HepG2 (cell line): ENCODE results near the gene ELP1. TPM values are rescaled to one million over a fixed set of nuclear protein-coding genes. Genes with fewer than 3 reads are reported as not detected.

Experiments used
- ATAC-seq: fragments of 200-7000 bp; cut with Tn5 transposase; 3 replicates; pipeline ENCODE4 v1.9.1; 2020; ENCODE audit warnings: mild to moderate bottlenecking, moderate library complexity
- BruUV-seq: library from RNA; stranded (reverse); fragments of 400-500 nt; replicated peaks from 2 replicates; lab custom pipeline; 2021; lab: Mats Ljungman, UMichigan
- CTCF ChIA-PET: fragments of 300-600 bp; formaldehyde crosslinking; extraction: SDS; loops from one replicate; lab custom pipeline; 2021; ENCODE audit warnings: low total read pairs, inconsistent platforms, low intra/inter-chr PET ratio; lab: Yijun Ruan, JAX
- POLR2A ChIA-PET: fragments of 350-600 bp; sonication (Branson Sonifier 250); formaldehyde crosslinking; loops from one replicate; lab custom pipeline; 2020; ENCODE audit warnings: antibody characterized with exemption, inconsistent platforms; lab: Yijun Ruan, JAX
- DNase-seq: peaks from one replicate; pipeline ENCODE4 v3.0.0-alpha.2; 2015; ENCODE audit warnings: low spot score
- FAIRE-seq: peaks from 3 replicates; lab custom pipeline; 2011; peaks lifted over from hg19 to GRCh38; lab: Jason Lieb, UNC
- H2AFZ ChIP-seq: one replicate; pipeline ENCODE4 v1.6.1; 2011; ENCODE audit warnings: low read length, inconsistent platforms
- H3K27ac ChIP-seq: fragments of 300-600 bp; 3 replicates; pipeline ENCODE4 v1.8.0; 2011; ENCODE audit warnings: mixed run types, mild to moderate bottlenecking, mixed read lengths, low read length, inconsistent platforms; ENCODE audit not compliant: insufficient read depth; ENCODE audit errors: extremely low read length
- H3K27me3 ChIP-seq, 2 experiments: fragments of 200-600 bp in 1 of 2; 2 replicates in 1 of 2; 3 replicates in 1 of 2; pipeline versions ENCODE4 v1.6.0 to v1.8.0; 2011; ENCODE audit warnings: low read length in 2 of 2, mild to moderate bottlenecking in 2 of 2, moderate library complexity in 2 of 2, inconsistent platforms in 1 of 2; ENCODE audit not compliant: insufficient read depth in 2 of 2, control insufficient read depth in 1 of 2
- H3K36me3 ChIP-seq, 2 experiments: fragments of 200-600 bp in 1 of 2; replicated peaks in 1 of 2; 2 replicates in 1 of 2; 3 replicates in 1 of 2; pipeline versions ENCODE4 v1.5.1 to v1.8.0; 2011; ENCODE audit warnings: low read length in 2 of 2, inconsistent platforms in 1 of 2; ENCODE audit not compliant: insufficient read depth in 2 of 2, control insufficient read depth in 1 of 2
- H3K4me1 ChIP-seq: 2 replicates; pipeline ENCODE4 v1.5.1; 2012; ENCODE audit warnings: low read length, inconsistent platforms; ENCODE audit not compliant: insufficient read depth
- H3K4me2 ChIP-seq: 2 replicates; pipeline ENCODE4 v1.6.0; 2011; ENCODE audit warnings: low read depth, low read length, inconsistent platforms
- H3K4me3 ChIP-seq, 3 experiments: fragments of 200-600 bp in 1 of 3; sonication (generic), shearing (Covaris generic) in 1 of 3; replicated peaks in 1 of 3; 2 replicates each; pipeline ENCODE4 v1.5.1; 2011 to 2016; ENCODE audit warnings: low read length in 3 of 3, inconsistent platforms in 2 of 3, low read depth in 2 of 3, mild to moderate bottlenecking in 2 of 3, control low read depth in 1 of 3, mixed read lengths in 1 of 3; ENCODE audit not compliant: insufficient read depth in 1 of 3
- H3K79me2 ChIP-seq: one replicate; pipeline ENCODE4 v1.6.1; 2011; ENCODE audit warnings: low read length, inconsistent platforms; ENCODE audit not compliant: insufficient read depth
- H3K9ac ChIP-seq: 2 replicates; pipeline ENCODE4 v1.6.0; 2011; ENCODE audit warnings: mild to moderate bottlenecking, low read depth, low read length, inconsistent platforms; ENCODE audit not compliant: insufficient read depth
- H3K9me3 ChIP-seq: 2 replicates; pipeline ENCODE4 v1.5.1; 2012; ENCODE audit warnings: mild to moderate bottlenecking, low read length
- H4K20me1 ChIP-seq: 2 replicates; pipeline ENCODE4 v1.6.0; 2011; ENCODE audit warnings: inconsistent platforms, mild to moderate bottlenecking, low read length, moderate library complexity; ENCODE audit not compliant: insufficient read depth
- ARNTL ChIP-seq: sonication (generic); formaldehyde crosslinking; IDR thresholded peaks from 2 replicates; pipeline ENCODE4 v1.4.0; 2020; ENCODE audit warnings: mild to moderate bottlenecking, missing genetic modification reagents
- CCAR2 ChIP-seq: fragments of 200-400 bp; formaldehyde crosslinking; optimal IDR thresholded peaks from 2 replicates; pipeline ENCODE3; 2018; ENCODE audit warnings: low read depth, mild to moderate bottlenecking, low read length, moderate library complexity
- CREB3 ChIP-seq: sonication (generic); formaldehyde crosslinking; IDR thresholded peaks from 2 replicates; pipeline ENCODE4 v1.5.0; 2020; ENCODE audit warnings: missing genetic modification reagents
- DRAP1 ChIP-seq: IDR thresholded peaks from 2 replicates; pipeline ENCODE4 v1.6.1; 2016; ENCODE audit warnings: missing genetic modification reagents, missing compliant biosample characterization
- FUBP1 ChIP-seq: sonication (generic); formaldehyde crosslinking; IDR thresholded peaks from 2 replicates; pipeline ENCODE4 v1.5.1; 2020; ENCODE audit warnings: missing genetic modification reagents, mild to moderate bottlenecking, borderline replicate concordance
- HES4 ChIP-seq: sonication (generic); formaldehyde crosslinking; IDR thresholded peaks from 2 replicates; pipeline ENCODE4 v1.9.0; 2021; ENCODE audit warnings: mild to moderate bottlenecking, missing genetic modification reagents, borderline replicate concordance
- IRF1 ChIP-seq: sonication (generic); formaldehyde crosslinking; IDR thresholded peaks from 2 replicates; pipeline ENCODE4 v1.4.0; 2020; ENCODE audit warnings: low read depth, mild to moderate bottlenecking, missing genetic modification reagents
- MTF1 ChIP-seq: sonication (generic); formaldehyde crosslinking; IDR thresholded peaks from 2 replicates; pipeline ENCODE4 v1.5.0; 2020; ENCODE audit warnings: missing genetic modification reagents
- SALL2 ChIP-seq: sonication (generic); formaldehyde crosslinking; IDR thresholded peaks from 2 replicates; pipeline ENCODE4 v1.8.1; 2023; ENCODE audit warnings: mild to moderate bottlenecking, missing genetic modification reagents, inconsistent platforms
- ZBTB8A ChIP-seq: sonication (generic); formaldehyde crosslinking; IDR thresholded peaks from 2 replicates; pipeline ENCODE4 v1.4.0; 2020; ENCODE audit warnings: mild to moderate bottlenecking, low read depth, missing genetic modification reagents, borderline replicate concordance
- ZFP41 ChIP-seq: sonication (generic); formaldehyde crosslinking; IDR thresholded peaks from 2 replicates; pipeline ENCODE4 v1.4.0; 2020; ENCODE audit warnings: mild to moderate bottlenecking, missing genetic modification reagents, borderline replicate concordance
- ZFP82 ChIP-seq: sonication (generic); formaldehyde crosslinking; IDR thresholded peaks from 2 replicates; pipeline ENCODE4 v1.5.1; 2020; ENCODE audit warnings: mild to moderate bottlenecking, missing genetic modification reagents, borderline replicate concordance
- ZMYM3 ChIP-seq: sonication (generic); formaldehyde crosslinking; IDR thresholded peaks from 2 replicates; pipeline ENCODE4 v1.5.1; 2020; ENCODE audit warnings: mild to moderate bottlenecking, missing genetic modification reagents
- ZNF576 ChIP-seq: sonication (generic); formaldehyde crosslinking; IDR thresholded peaks from 2 replicates; pipeline ENCODE4 v1.4.0; 2020; ENCODE audit warnings: mild to moderate bottlenecking, missing genetic modification reagents
- WGBS: methylation state at CpG from one replicate; pipeline ENCODE4 v1.1.6; 2017; ENCODE audit warnings: low lambda C conversion rate; 5-methylcytosine and 5-hydroxymethylcytosine counted together
- in situ Hi-C: cut with HindIII; loops from 2 replicates; pipeline ENCODE4 v1.10.0; 2017; ENCODE audit warnings: low pct_unique_long_range_greater_than_20kb; ENCODE audit not compliant: extremely low pct_ligation_motif_present
- intact Hi-C: fragments of 100-400 bp; cut with micrococcal nuclease; formaldehyde crosslinking; loops from one replicate; pipeline ENCODE4 v1.10.0; 2022; ENCODE audit not compliant: unreplicated experiment
- polyA plus RNA-seq, 8 experiments: library from polyadenylated mRNA; depleted of rRNA in 3 of 8; stranded (reverse) in 7 of 8; unstranded in 1 of 8; fragments of >200 nt; fragmentation: Illumina TruSeq in 4 of 8; extraction: Trizol in 4 of 8; gene quantifications; 2 replicates each; pipeline versions ENCODE4 v1.2.1 to v1.2.3, GENCODE V29; 2011 to 2016; ENCODE audit warnings: low read depth in 4 of 8, missing spikeins in 1 of 8, mixed read lengths in 1 of 8; ENCODE audit not compliant: insufficient read depth in 1 of 8
- total RNA-seq, 5 experiments: library from RNA; depleted of rRNA; stranded (reverse); fragments of >200 nt; fragmentation: Illumina TruSeq; extraction: Trizol; gene quantifications; 2 replicates each; pipeline ENCODE4 v1.2.3, GENCODE V29; 2016; ENCODE audit warnings: low read depth in 1 of 5

Gene ELP1
- total and polyA plus RNA-seq, 2 of the 13 experiments (the other 11 are each of a cell fraction or from before 2014, with no cell fraction given) = 157 to 275 TPM

GRCh38 chr9:108956631-108957026, 22.7 kb upstream of the ELP1 start:
- in situ Hi-C loops = no loop called here
- ATAC-seq = no peak
- no peak overlapping the region for H3K27ac ChIP-seq
- CTCF ChIA-PET = no interaction called here
- no peaks in the 10 kb centered on the region for H3K27me3 ChIP-seq
- peaks cover 6 to 7% of the 10 kb centered on the region in 2 experiments; a peak in 4 of 5 replicates for H3K36me3 ChIP-seq
- H3K4me3 ChIP-seq = no peak overlapping the region
- TF ChIP-seq IRF1 (no peak), ZMYM3 (no peak)
- TF ChIP-seq, all 625 proteins: peak for 0
- Histone ChIP-seq H3K9ac (no peak overlapping the region), H3K9me3 (no peaks in the 10 kb centered on the region), H4K20me1 (no peaks in the 10 kb centered on the region), H3K4me1 (no peaks in the 10 kb centered on the region), H2AFZ (no peak overlapping the region), H3K4me2 (no peak overlapping the region), H3K79me2 (no peaks in the 10 kb centered on the region)
- FAIRE-seq (no peak), DNase-seq (no peak)
- POLR2A ChIA-PET = no interaction called here
- BruUV-seq = no TSS peak
- intact Hi-C loops = no loop called here

- no peaks in the 10 kb centered on the region for H3K79me2 ChIP-seq
- peaks cover 6% of the 10 kb centered on the region in 2 experiments; a peak in 4 of 5 replicates for H3K36me3 ChIP-seq
- in situ Hi-C loops (no loop called here), intact Hi-C loops (no loop called here)
- H2AFZ ChIP-seq = no peak overlapping the region
- H3K4me3 ChIP-seq = no peak overlapping the region
- no TSS peak for BruUV-seq
- FAIRE-seq (no peak), DNase-seq (no peak), ATAC-seq (no peak)
- POLR2A ChIA-PET = no interaction called here
- H4K20me1 ChIP-seq = no peaks in the 10 kb centered on the region
- WGBS = 97% methylated on average over 4 of the region's 4 CpGs
- no peaks in the 10 kb centered on the region for H3K4me1 ChIP-seq
- H3K4me2 ChIP-seq = no peak overlapping the region
- H3K9me3 ChIP-seq = no peaks in the 10 kb centered on the region
- no peak overlapping the region for H3K27ac ChIP-seq
- H3K9ac ChIP-seq = no peak overlapping the region
- CTCF ChIA-PET = no interaction called here
- no peaks in the 10 kb centered on the region for H3K27me3 ChIP-seq
- no peak for TF ChIP-seq DRAP1 (CRISPR knock-in tag)
- TF ChIP-seq SALL2 (CRISPR knock-in tag) = no peak
- TF ChIP-seq CREB3 (CRISPR knock-in tag) = no peak
- no peak for TF ChIP-seq FUBP1 (CRISPR knock-in tag)
- no peak for TF ChIP-seq HES4 (CRISPR knock-in tag)
- TF ChIP-seq MTF1 (CRISPR knock-in tag) = no peak
- TF ChIP-seq ZNF576 = no peak
- no peak for TF ChIP-seq ZFP82
- TF ChIP-seq ZBTB8A (CRISPR knock-in tag) = no peak
- TF ChIP-seq ZFP41 (CRISPR knock-in tag) = no peak
- no peak for TF ChIP-seq CCAR2
- TF ChIP-seq ARNTL (CRISPR knock-in tag) = no peak
Measured at GRCh38 chr9:108956022-108956630, 22.2 kb upstream of the ELP1 start.
